CD4-positive, alpha-beta T cell treated with Interleukin-12 subunit alpha and Interleukin-12 subunit beta, for 1 hour (primary cell): ENCODE data around the gene NKD2.
"Not testable (repeated sequence)": the region's sequence is repeated elsewhere in the genome, so short reads cannot be mapped to it uniquely, and the experiment has no call there.

Source experiments
- DNase-seq: peaks from one replicate; pipeline ENCODE4 v3.0.0-alpha.2; 2020

The NKD2 gene

GRCh38 chr5:1075931-1076330 lies 67.3 kb downstream of the NKD2 start:
- no peak for DNase-seq

- no peak for DNase-seq
These were observed 67.8 kb downstream of the NKD2 start for GRCh38 chr5:1076406-1076805.

GRCh38 chr5:1077026-1077425 lies 68.4 kb downstream of the NKD2 start:
- DNase-seq: no peak

- no peak for DNase-seq
These were observed 69.0 kb downstream of the NKD2 start for GRCh38 chr5:1077491-1078020.

GRCh38 chr5:1078206-1078605 lies 69.6 kb downstream of the NKD2 start:
- no peak for DNase-seq

GRCh38 chr5:1078851-1079250 lies 70.2 kb downstream of the NKD2 start:
- DNase-seq: no peak

- DNase-seq: no peak
These were observed 70.9 kb downstream of the NKD2 start for GRCh38 chr5:1079486-1079885.

GRCh38 chr5:1079961-1080360 lies 71.4 kb downstream of the NKD2 start:
- DNase-seq: no peak

GRCh38 chr5:1080432-1080831 lies 71.8 kb downstream of the NKD2 start:
- DNase-seq: no peak

GRCh38 chr5:1081519-1081918 lies 72.9 kb downstream of the NKD2 start:
- no peak for DNase-seq

- not testable (repeated sequence) for DNase-seq
These were observed 74.4 kb downstream of the NKD2 start for GRCh38 chr5:1083026-1083425.

- DNase-seq: no peak
These were observed 75.4 kb downstream of the NKD2 start for GRCh38 chr5:1083823-1084605.

GRCh38 chr5:1085391-1085790 lies 76.8 kb downstream of the NKD2 start:
- DNase-seq: no peak

GRCh38 chr5:1086137-1086536 lies 77.5 kb downstream of the NKD2 start:
- DNase-seq: no peak

- DNase-seq: no peak
These were observed 78.3 kb downstream of the NKD2 start for GRCh38 chr5:1086871-1087270.

GRCh38 chr5:1087428-1087827 lies 78.8 kb downstream of the NKD2 start:
- no peak for DNase-seq

- DNase-seq: no peak
These were observed 79.4 kb downstream of the NKD2 start for GRCh38 chr5:1088031-1088430.
